Neural cell (in vitro differentiated cells): ENCODE results near the gene SUN1. TPM values are rescaled to one million over a fixed set of nuclear protein-coding genes. Genes with fewer than 3 reads are reported as not detected.

Experiments used
- H2AFZ ChIP-seq: fragments of 200-600, 300-800 bp; sonication (generic), shearing (Covaris generic); 2 replicates; pipeline ENCODE4 v1.6.0; 2014; ENCODE audit warnings: low read depth, mild to moderate bottlenecking, antibody characterized with exemption, low read length, moderate library complexity
- H3F3A ChIP-seq: fragments of 200-600 bp; shearing (Covaris generic); 2 replicates; pipeline ENCODE4 v1.6.1; 2016; ENCODE audit warnings: mild to moderate bottlenecking, moderate library complexity, mixed read lengths, antibody characterized with exemption, low read length; ENCODE audit not compliant: insufficient read depth, poor library complexity, severe bottlenecking
- H3K27ac ChIP-seq: fragments of 200-600, 300-800 bp; sonication (generic), shearing (Covaris generic); 2 replicates; pipeline ENCODE4 v1.5.1; 2014; ENCODE audit warnings: mild to moderate bottlenecking, low read length, moderate library complexity
- H3K27me3 ChIP-seq: fragments of 300-800, 200-600 bp; sonication (generic), shearing (Covaris generic); 2 replicates; pipeline ENCODE4 v1.6.0; 2014; ENCODE audit warnings: mild to moderate bottlenecking, low read depth, low read length, moderate library complexity; ENCODE audit not compliant: insufficient read depth
- H3K36me3 ChIP-seq: fragments of 300-800, 200-600 bp; sonication (generic), shearing (Covaris generic); 2 replicates; pipeline ENCODE4 v1.5.1; 2014; ENCODE audit warnings: mild to moderate bottlenecking, antibody characterized with exemption, low read length, moderate library complexity; ENCODE audit not compliant: insufficient read depth
- H3K4me2 ChIP-seq: fragments of 300-800, 200-600 bp; sonication (generic), shearing (Covaris generic); 2 replicates; pipeline ENCODE4 v1.6.0; 2014; ENCODE audit warnings: mild to moderate bottlenecking, low read length
- H3K4me3 ChIP-seq: fragments of 300-800, 200-600 bp; sonication (generic), shearing (Covaris generic); 2 replicates; pipeline ENCODE4 v1.5.1; 2014; ENCODE audit warnings: mild to moderate bottlenecking, low read length, moderate library complexity
- H3K79me2 ChIP-seq: fragments of 200-600 bp; shearing (Covaris generic); replicated peaks from 2 replicates; pipeline ENCODE4 v1.6.0; 2014; ENCODE audit warnings: mild to moderate bottlenecking, low read length, moderate library complexity; ENCODE audit not compliant: insufficient read depth
- H3K9ac ChIP-seq: fragments of 300-800, 200-600 bp; sonication (generic), shearing (Covaris generic); 2 replicates; pipeline ENCODE4 v1.6.1; 2016; ENCODE audit warnings: mild to moderate bottlenecking, low read length, mixed read lengths
- H3K9me2 ChIP-seq: fragments of 200-600 bp; shearing (Covaris generic); 2 replicates; pipeline ENCODE4 v1.6.1; 2016; ENCODE audit warnings: mild to moderate bottlenecking, low read length, mixed read lengths; ENCODE audit not compliant: insufficient read depth
- H3K9me3 ChIP-seq: fragments of 200-600, 300-800 bp; sonication (generic), shearing (Covaris generic); 2 replicates; pipeline ENCODE4 v1.6.1; 2016; ENCODE audit warnings: mild to moderate bottlenecking, mixed run types, low read length, moderate library complexity, mixed read lengths
- H4K20me1 ChIP-seq: fragments of 200-600 bp; shearing (Covaris generic); 2 replicates; pipeline ENCODE4 v1.6.1; 2016; ENCODE audit warnings: mild to moderate bottlenecking, mixed run types; ENCODE audit not compliant: insufficient read depth
- EP300 ChIP-seq: fragments of 450-650 bp; conservative IDR thresholded peaks from 2 replicates; pipeline ENCODE4 v1.6.1; 2014; ENCODE audit warnings: antibody characterized with exemption, mild to moderate bottlenecking, moderate library complexity; ENCODE audit not compliant: poor library complexity, severe bottlenecking
- EZH2 ChIP-seq: fragments of 200-600, 300-800 bp; shearing (Covaris generic), sonication (generic); IDR thresholded peaks from 2 replicates; pipeline ENCODE4 v1.6.1; 2014; ENCODE audit warnings: antibody characterized with exemption, low read length, borderline replicate concordance, mild to moderate bottlenecking; ENCODE audit not compliant: insufficient read depth, poor library complexity, severe bottlenecking
- MXI1 ChIP-seq: fragments of 450-650 bp; conservative IDR thresholded peaks from 2 replicates; pipeline ENCODE4 v1.6.1; 2014; ENCODE audit warnings: antibody characterized with exemption, mild to moderate bottlenecking; ENCODE audit not compliant: poor library complexity, severe bottlenecking
- POLR2AphosphoS5 ChIP-seq: IDR thresholded peaks from 2 replicates; pipeline ENCODE4 v1.6.1; 2012
- RAD21 ChIP-seq: fragments of 450-650 bp; conservative IDR thresholded peaks from 2 replicates; pipeline ENCODE4 v1.6.1; 2014; ENCODE audit warnings: antibody characterized with exemption, mild to moderate bottlenecking, moderate library complexity
- SMC3 ChIP-seq: fragments of 450-650 bp; conservative IDR thresholded peaks from 2 replicates; pipeline ENCODE4 v1.6.1; 2014; ENCODE audit warnings: antibody characterized with exemption, mild to moderate bottlenecking, moderate library complexity; ENCODE audit not compliant: poor library complexity
- TAF1 ChIP-seq: IDR thresholded peaks from 2 replicates; pipeline ENCODE4 v1.6.1; 2012; ENCODE audit warnings: low read depth
- polyA plus RNA-seq: library from polyadenylated mRNA; depleted of rRNA; stranded (reverse); fragments of >200 nt; gene quantifications from 2 replicates; pipeline ENCODE4 v1.2.3, GENCODE V29; 2014
- TF ChIP-seq, protein P1 (sequence below): fragments of 450-650 bp; IDR thresholded peaks from 2 replicates; pipeline ENCODE4 v1.5.1; 2014; ENCODE audit warnings: antibody characterized with exemption, mild to moderate bottlenecking, moderate library complexity; ENCODE audit not compliant: poor library complexity, severe bottlenecking
- TF ChIP-seq, protein P2 (sequence below): IDR thresholded peaks from 2 replicates; pipeline ENCODE4 v1.6.1; 2012; ENCODE audit warnings: borderline replicate concordance

SUN1 gene
- polyA plus RNA-seq, 1 donor from 2014 or later = 309 TPM

DNA sequence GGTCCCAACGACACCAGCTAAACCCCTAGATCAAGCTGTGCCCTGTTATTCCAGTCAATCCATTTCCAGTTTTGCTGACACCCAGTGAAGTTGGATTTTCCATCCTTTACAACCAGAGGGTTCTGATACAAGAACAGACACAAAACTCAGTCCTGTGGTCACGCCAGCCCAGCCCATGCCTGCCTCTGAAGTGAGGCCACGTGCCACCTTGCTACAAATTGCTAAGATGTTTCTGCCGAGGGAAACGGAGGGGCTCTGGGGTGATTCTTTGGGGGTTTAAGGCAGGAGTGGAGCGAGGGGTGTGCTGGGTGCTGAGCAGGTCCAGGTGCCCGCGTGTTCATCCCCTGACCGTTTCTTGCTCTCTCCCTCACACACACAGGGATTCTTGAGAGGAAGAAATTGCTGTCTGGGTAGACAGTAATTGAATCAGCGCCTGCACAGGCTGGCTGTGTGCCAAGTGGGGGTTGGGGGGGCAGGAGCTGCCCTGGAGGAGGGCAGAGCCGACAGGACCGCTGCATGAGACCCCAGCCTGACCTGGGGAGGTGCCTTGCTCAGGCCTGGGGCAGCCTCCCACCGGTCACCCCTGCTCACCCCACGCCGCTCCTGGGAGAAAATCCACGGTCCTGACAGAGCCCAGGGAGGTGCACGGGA, 84.1 kb downstream of the SUN1 start:
- no peak overlapping the region for H2AFZ ChIP-seq
- H3K4me3 ChIP-seq = no peak overlapping the region
- no peak overlapping the region for H3K9ac ChIP-seq
- no peaks in the 10 kb centered on the region for H3K36me3 ChIP-seq
- no peak overlapping the region for H3K4me2 ChIP-seq
- TF ChIP-seq MXI1 (no peak), TAF1 (no peak), EP300 (no peak), RAD21 (no peak), POLR2AphosphoS5 (no peak), EZH2 (no peak), SMC3 (no peak)
- TF ChIP-seq, protein P1, sequence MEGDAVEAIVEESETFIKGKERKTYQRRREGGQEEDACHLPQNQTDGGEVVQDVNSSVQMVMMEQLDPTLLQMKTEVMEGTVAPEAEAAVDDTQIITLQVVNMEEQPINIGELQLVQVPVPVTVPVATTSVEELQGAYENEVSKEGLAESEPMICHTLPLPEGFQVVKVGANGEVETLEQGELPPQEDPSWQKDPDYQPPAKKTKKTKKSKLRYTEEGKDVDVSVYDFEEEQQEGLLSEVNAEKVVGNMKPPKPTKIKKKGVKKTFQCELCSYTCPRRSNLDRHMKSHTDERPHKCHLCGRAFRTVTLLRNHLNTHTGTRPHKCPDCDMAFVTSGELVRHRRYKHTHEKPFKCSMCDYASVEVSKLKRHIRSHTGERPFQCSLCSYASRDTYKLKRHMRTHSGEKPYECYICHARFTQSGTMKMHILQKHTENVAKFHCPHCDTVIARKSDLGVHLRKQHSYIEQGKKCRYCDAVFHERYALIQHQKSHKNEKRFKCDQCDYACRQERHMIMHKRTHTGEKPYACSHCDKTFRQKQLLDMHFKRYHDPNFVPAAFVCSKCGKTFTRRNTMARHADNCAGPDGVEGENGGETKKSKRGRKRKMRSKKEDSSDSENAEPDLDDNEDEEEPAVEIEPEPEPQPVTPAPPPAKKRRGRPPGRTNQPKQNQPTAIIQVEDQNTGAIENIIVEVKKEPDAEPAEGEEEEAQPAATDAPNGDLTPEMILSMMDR = no peak
- TF ChIP-seq, protein P2, sequence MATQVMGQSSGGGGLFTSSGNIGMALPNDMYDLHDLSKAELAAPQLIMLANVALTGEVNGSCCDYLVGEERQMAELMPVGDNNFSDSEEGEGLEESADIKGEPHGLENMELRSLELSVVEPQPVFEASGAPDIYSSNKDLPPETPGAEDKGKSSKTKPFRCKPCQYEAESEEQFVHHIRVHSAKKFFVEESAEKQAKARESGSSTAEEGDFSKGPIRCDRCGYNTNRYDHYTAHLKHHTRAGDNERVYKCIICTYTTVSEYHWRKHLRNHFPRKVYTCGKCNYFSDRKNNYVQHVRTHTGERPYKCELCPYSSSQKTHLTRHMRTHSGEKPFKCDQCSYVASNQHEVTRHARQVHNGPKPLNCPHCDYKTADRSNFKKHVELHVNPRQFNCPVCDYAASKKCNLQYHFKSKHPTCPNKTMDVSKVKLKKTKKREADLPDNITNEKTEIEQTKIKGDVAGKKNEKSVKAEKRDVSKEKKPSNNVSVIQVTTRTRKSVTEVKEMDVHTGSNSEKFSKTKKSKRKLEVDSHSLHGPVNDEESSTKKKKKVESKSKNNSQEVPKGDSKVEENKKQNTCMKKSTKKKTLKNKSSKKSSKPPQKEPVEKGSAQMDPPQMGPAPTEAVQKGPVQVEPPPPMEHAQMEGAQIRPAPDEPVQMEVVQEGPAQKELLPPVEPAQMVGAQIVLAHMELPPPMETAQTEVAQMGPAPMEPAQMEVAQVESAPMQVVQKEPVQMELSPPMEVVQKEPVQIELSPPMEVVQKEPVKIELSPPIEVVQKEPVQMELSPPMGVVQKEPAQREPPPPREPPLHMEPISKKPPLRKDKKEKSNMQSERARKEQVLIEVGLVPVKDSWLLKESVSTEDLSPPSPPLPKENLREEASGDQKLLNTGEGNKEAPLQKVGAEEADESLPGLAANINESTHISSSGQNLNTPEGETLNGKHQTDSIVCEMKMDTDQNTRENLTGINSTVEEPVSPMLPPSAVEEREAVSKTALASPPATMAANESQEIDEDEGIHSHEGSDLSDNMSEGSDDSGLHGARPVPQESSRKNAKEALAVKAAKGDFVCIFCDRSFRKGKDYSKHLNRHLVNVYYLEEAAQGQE = no peak
- H3K9me3 ChIP-seq = no peaks in the 10 kb centered on the region
- H3K27me3 ChIP-seq = no peaks in the 10 kb centered on the region
- H4K20me1 ChIP-seq = no peaks in the 10 kb centered on the region
- H3K9me2 ChIP-seq = no peaks in the 10 kb centered on the region
- H3K79me2 ChIP-seq = no peaks in the 10 kb centered on the region
- H3F3A ChIP-seq = no peaks in the 10 kb centered on the region
- no peak overlapping the region for H3K27ac ChIP-seq

DNA sequence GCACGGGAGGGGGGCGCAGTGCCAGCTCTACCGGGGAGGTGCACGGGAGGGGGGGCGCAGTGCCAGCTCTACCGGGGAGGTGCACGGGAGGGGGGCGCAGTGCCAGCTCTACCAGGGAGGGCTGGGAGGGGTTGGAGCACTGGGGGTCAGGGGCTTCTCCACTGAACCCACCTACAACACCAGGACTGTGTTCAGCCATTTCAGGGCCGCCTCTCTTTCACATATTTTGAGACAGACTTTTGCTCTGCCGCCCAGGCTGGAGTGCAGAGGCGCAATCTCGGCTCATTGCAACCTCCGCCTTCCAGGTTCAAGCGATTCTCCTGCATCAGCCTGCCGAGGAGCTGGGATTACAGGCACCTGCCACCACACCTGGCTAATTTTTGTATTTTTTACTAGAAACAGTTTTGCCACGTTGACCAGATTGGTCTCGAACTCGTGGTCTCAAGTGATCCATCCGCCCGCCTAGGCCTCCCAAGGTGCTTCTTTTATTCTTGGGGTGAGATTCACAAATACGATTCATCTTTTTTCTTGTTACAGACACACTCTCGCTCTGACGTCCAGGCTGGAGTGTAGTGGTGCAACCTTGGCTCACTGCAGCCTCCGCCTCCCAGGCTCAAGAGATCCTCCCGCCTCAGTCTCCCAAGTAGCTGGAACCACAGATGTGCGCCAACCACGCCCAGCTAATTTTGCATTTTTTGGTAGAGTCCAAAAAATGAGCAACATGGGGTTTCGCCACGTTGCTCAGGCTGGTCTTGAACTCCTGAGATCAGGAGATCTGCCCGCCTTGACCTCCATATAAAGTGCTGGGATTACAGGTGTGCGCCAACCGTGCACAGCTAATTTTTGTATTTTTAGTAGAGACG, 85.2 kb downstream of the SUN1 start:
- no peaks in the 10 kb centered on the region for H3F3A ChIP-seq
- no peak overlapping the region for H3K27ac ChIP-seq
- TF ChIP-seq, protein P2 = no peak
- TF ChIP-seq MXI1 = no peak
- no peak for TF ChIP-seq SMC3
- no peak for TF ChIP-seq EP300
- no peak for TF ChIP-seq EZH2
- TF ChIP-seq, protein P1 = no peak
- TF ChIP-seq POLR2AphosphoS5 = no peak
- TF ChIP-seq RAD21 = no peak
- no peak for TF ChIP-seq TAF1
- no peaks in the 10 kb centered on the region for H3K27me3 ChIP-seq
- H3K4me2 ChIP-seq = no peak overlapping the region
- no peak overlapping the region for H2AFZ ChIP-seq
- no peaks in the 10 kb centered on the region for H3K9me2 ChIP-seq
- no peaks in the 10 kb centered on the region for H3K36me3 ChIP-seq
- no peak overlapping the region for H3K9ac ChIP-seq
- H3K79me2 ChIP-seq = no peaks in the 10 kb centered on the region
- H3K9me3 ChIP-seq = no peaks in the 10 kb centered on the region
- no peaks in the 10 kb centered on the region for H4K20me1 ChIP-seq
- H3K4me3 ChIP-seq = no peak overlapping the region
